ENCODE results near the gene LPIN3.

GRCh38 chr20:41380551-41381193, 40.1 kb downstream of the LPIN3 start:
- TF ChIP-seq CTCF (IDR thresholded peaks at IDR 0.05; ENCODE audit: low read depth, low read length) (no peak), EZH2phosphoT487 (IDR thresholded peaks at IDR 0.05; ENCODE audit: low read depth) (no peak)
